GM23338 (cell line): ENCODE measurements around the gene DOCK11. TPM values are rescaled to one million over a fixed set of nuclear protein-coding genes. Genes with fewer than 3 reads are reported as not detected.

Experiments used
- ATAC-seq: fragments of 200-7000 bp; cut with Tn5 transposase; 3 replicates; pipeline ENCODE4 v1.9.1; 2020
- DNase-seq: peaks from one replicate; pipeline ENCODE4 v3.0.0-alpha.2; 2015; ENCODE audit warnings: low spot score
- H2AFZ ChIP-seq: fragments of 200-600 bp; sonication (generic); 2 replicates; pipeline ENCODE4 v1.8.0; 2016; ENCODE audit warnings: antibody characterized with exemption, mild to moderate bottlenecking, moderate library complexity
- H3F3A ChIP-seq: fragments of 200-600 bp; sonication (generic); replicated peaks from 2 replicates; pipeline ENCODE4 v1.8.0; 2017; ENCODE audit warnings: antibody characterized with exemption, mixed run types, low read depth
- H3K27ac ChIP-seq: fragments of 200-600 bp; sonication (generic); 2 replicates; pipeline ENCODE4 v1.6.1; 2016; ENCODE audit warnings: low read depth
- H3K27me3 ChIP-seq: fragments of 200-600 bp; sonication (generic); 2 replicates; pipeline ENCODE4 v1.8.0; 2016; ENCODE audit warnings: mild to moderate bottlenecking, mixed run types, moderate library complexity; ENCODE audit not compliant: insufficient read depth
- H3K36me3 ChIP-seq: fragments of 200-600 bp; sonication (generic); 2 replicates; pipeline ENCODE4 v1.8.0; 2016; ENCODE audit warnings: mild to moderate bottlenecking; ENCODE audit not compliant: insufficient read depth
- H3K4me1 ChIP-seq: fragments of 200-600 bp; sonication (generic); 2 replicates; pipeline ENCODE4 v1.8.0; 2016; ENCODE audit warnings: mild to moderate bottlenecking, moderate library complexity; ENCODE audit not compliant: insufficient read depth
- H3K4me2 ChIP-seq: fragments of 200-600 bp; sonication (generic); 2 replicates; pipeline ENCODE4 v1.7.1; 2017; ENCODE audit warnings: mixed run types
- H3K4me3 ChIP-seq: fragments of 200-600 bp; sonication (generic); 2 replicates; pipeline ENCODE4 v1.6.1; 2016; ENCODE audit warnings: mixed run types
- H3K79me2 ChIP-seq: fragments of 200-600 bp; sonication (generic); replicated peaks from 2 replicates; pipeline ENCODE4 v1.8.0; 2017; ENCODE audit warnings: mild to moderate bottlenecking; ENCODE audit not compliant: insufficient read depth
- H3K9me2 ChIP-seq: fragments of 200-600 bp; sonication (generic); 2 replicates; pipeline ENCODE4 v1.8.0; 2017; ENCODE audit not compliant: insufficient read depth
- H4K20me1 ChIP-seq: fragments of 200-600 bp; sonication (generic); replicated peaks from 2 replicates; pipeline ENCODE4 v1.8.0; 2017; ENCODE audit warnings: mild to moderate bottlenecking; ENCODE audit not compliant: insufficient read depth
- H3K27ac Mint-ChIP-seq: 2 replicates; pipeline ENCODE4 v1.8.0; 2020; ENCODE audit warnings: inconsistent platforms, mild to moderate bottlenecking, moderate library complexity, mixed read lengths
- H3K27me3 Mint-ChIP-seq: 3 replicates; pipeline ENCODE4 v1.8.0; 2022; ENCODE audit warnings: low read depth, mild to moderate bottlenecking, moderate library complexity, mixed read lengths, inconsistent platforms; ENCODE audit not compliant: insufficient read depth, poor library complexity
- H3K36me3 Mint-ChIP-seq: 3 replicates; pipeline ENCODE4 v1.8.0; 2021; ENCODE audit warnings: low read depth, mild to moderate bottlenecking, inconsistent platforms, moderate library complexity, mixed read lengths
- H3K4me1 Mint-ChIP-seq: 3 replicates; pipeline ENCODE4 v1.8.0; 2020; ENCODE audit warnings: mild to moderate bottlenecking, inconsistent platforms, mixed read lengths
- H3K4me3 Mint-ChIP-seq: 3 replicates; pipeline ENCODE4 v1.8.0; 2021; ENCODE audit warnings: moderate library complexity, mild to moderate bottlenecking, inconsistent platforms, mixed read lengths
- H3K9me3 Mint-ChIP-seq: 3 replicates; pipeline ENCODE4 v1.8.0; 2020; ENCODE audit warnings: moderate library complexity, mild to moderate bottlenecking, inconsistent platforms, mixed read lengths
- CTCF ChIP-seq, 2 experiments: fragments of 200-600 bp in 1 of 2; sonication (generic) in 1 of 2; conservative IDR thresholded peaks; 2 replicates each; pipeline versions ENCODE4 v1.5.1 to v1.6.1; 2016 to 2017; ENCODE audit warnings: antibody characterized with exemption in 2 of 2, low read depth in 2 of 2, mild to moderate bottlenecking in 2 of 2, moderate library complexity in 1 of 2
- ETS1 ChIP-seq: IDR thresholded peaks from 2 replicates; pipeline ENCODE4 v1.6.1; 2016; ENCODE audit warnings: antibody characterized with exemption
- EZH2 ChIP-seq: fragments of 200-600 bp; sonication (generic); IDR thresholded peaks from one replicate; pipeline ENCODE4 v1.8.0; 2017; ENCODE audit warnings: antibody characterized with exemption, mild to moderate bottlenecking, low read depth; ENCODE audit not compliant: unreplicated experiment
- EZH2phosphoT487 ChIP-seq: fragments of 200-600 bp; sonication (generic); IDR thresholded peaks from one replicate; pipeline ENCODE4 v1.8.1; 2018; ENCODE audit warnings: antibody characterized with exemption; ENCODE audit not compliant: unreplicated experiment
- JUNB ChIP-seq: IDR thresholded peaks from one replicate; pipeline ENCODE4 v1.6.1; 2016; ENCODE audit warnings: antibody characterized with exemption; ENCODE audit not compliant: unreplicated experiment
- NANOG ChIP-seq: IDR thresholded peaks from 2 replicates; pipeline ENCODE4 v1.6.1; 2016; ENCODE audit warnings: antibody characterized with exemption, borderline replicate concordance
- POLR2AphosphoS5 ChIP-seq: IDR thresholded peaks from 2 replicates; pipeline ENCODE4 v1.6.1; 2016; ENCODE audit warnings: antibody characterized with exemption, low read depth
- REST ChIP-seq: IDR thresholded peaks from one replicate; pipeline ENCODE4 v1.6.1; 2018; ENCODE audit warnings: antibody characterized with exemption; ENCODE audit not compliant: unreplicated experiment
- ZNF114 ChIP-seq: fragments of 250-450 bp; sonication (Bioruptor Pico); IDR thresholded peaks from 2 replicates; pipeline ENCODE4 v1.5.0; 2020; ENCODE audit warnings: mild to moderate bottlenecking, moderate library complexity
- ZNF331 ChIP-seq: fragments of 250-450 bp; sonication (Bioruptor Pico); IDR thresholded peaks from 2 replicates; pipeline ENCODE4 v1.5.0; 2020; ENCODE audit warnings: low read depth, mild to moderate bottlenecking, moderate library complexity
- ZNF462 ChIP-seq: fragments of 250-450 bp; sonication (Bioruptor Pico); IDR thresholded peaks from 2 replicates; pipeline ENCODE4 v1.5.0; 2020; ENCODE audit warnings: mild to moderate bottlenecking, moderate library complexity
- polyA plus RNA-seq: library from polyadenylated mRNA; unstranded; fragments of >200 nt; fragmentation: Nextera tagmentation; extraction: Ambion mirVana; gene quantifications from 2 replicates; pipeline ENCODE4 v1.2.1, GENCODE V29; 2016
- total RNA-seq: library from RNA; depleted of rRNA; stranded (reverse); fragments of >200 nt; shearing (Covaris generic); gene quantifications from 2 replicates; pipeline ENCODE4 v1.2.3, GENCODE V29; 2014

Gene DOCK11
- total and polyA plus RNA-seq, 2 experiments from 2014 or later = 6.0 to 12.3 TPM

- no peak for TF ChIP-seq REST
- TF ChIP-seq NANOG = no peak
These were observed 203.0 kb downstream of the DOCK11 start (continued) for GRCh38 chrX:118698516-118699170.

GRCh38 chrX:118702741-118703140 lies 207.1 kb downstream of the DOCK11 start:
- H3K9me3 Mint-ChIP-seq = no peaks in the 10 kb centered on the region
- Histone ChIP-seq H3K4me1 (no peaks in the 10 kb centered on the region), H3K79me2 (no peaks in the 10 kb centered on the region), H3K27ac (no peak overlapping the region), H3K4me3 (no peak overlapping the region), H3K27me3 (no peaks in the 10 kb centered on the region), H2AFZ (no peak overlapping the region), H3K36me3 (no peaks in the 10 kb centered on the region), H4K20me1 (no peaks in the 10 kb centered on the region), H3F3A (no peaks in the 10 kb centered on the region), H3K9me2 (no peaks in the 10 kb centered on the region), H3K4me2 (no peak overlapping the region)
- no peak overlapping the region for H3K4me3 Mint-ChIP-seq
- no peaks in the 10 kb centered on the region for H3K27me3 Mint-ChIP-seq
- H3K27ac Mint-ChIP-seq = no peak overlapping the region
- TF ChIP-seq NANOG (no peak), ETS1 (no peak), ZNF331 (CRISPR knock-in tag) (no peak), CTCF (conservative IDR thresholded peaks at IDR 0.05; ENCODE audit: low read depth in 2 of 2) (no peak), EZH2phosphoT487 (no peak), POLR2AphosphoS5 (no peak), ZNF114 (CRISPR knock-in tag) (no peak), ZNF462 (CRISPR knock-in tag) (no peak), EZH2 (no peak), JUNB (no peak)
- no peaks in the 10 kb centered on the region for H3K36me3 Mint-ChIP-seq
- DNase-seq (no peak), ATAC-seq (no peak)
- no peaks in the 10 kb centered on the region; the same call in 2 of the 3 replicates for H3K4me1 Mint-ChIP-seq
